Neural crest cell (in vitro differentiated cells): Measurements from ENCODE around the gene RASAL1. TPM values are rescaled to one million over a fixed set of nuclear protein-coding genes. Genes with fewer than 3 reads are reported as not detected.

Source experiments
- DNase-seq: peaks from one replicate; pipeline ENCODE4 v3.0.0; 2021; ENCODE audit warnings: low read depth, mixed read lengths, low spot score
- H3K27ac Mint-ChIP-seq: one replicate; pipeline ENCODE4 v1.8.0; 2021; ENCODE audit warnings: mild to moderate bottlenecking, mixed read lengths; ENCODE audit not compliant: unreplicated experiment
- H3K27me3 Mint-ChIP-seq: 2 replicates; pipeline ENCODE4 v1.8.0; 2021; ENCODE audit warnings: low read depth, mild to moderate bottlenecking, mixed read lengths
- H3K36me3 Mint-ChIP-seq: 2 replicates; pipeline ENCODE4 v1.8.0; 2021; ENCODE audit warnings: low read depth, mild to moderate bottlenecking, mixed read lengths
- H3K4me1 Mint-ChIP-seq: 2 replicates; pipeline ENCODE4 v1.8.0; 2021; ENCODE audit warnings: mixed read lengths
- H3K4me3 Mint-ChIP-seq: one replicate; pipeline ENCODE4 v1.8.0; 2021; ENCODE audit warnings: mild to moderate bottlenecking, mixed read lengths
- H3K9me3 Mint-ChIP-seq: 2 replicates; pipeline ENCODE4 v1.8.0; 2021; ENCODE audit warnings: mixed read lengths
- total RNA-seq: library from RNA; stranded (reverse); gene quantifications from 2 replicates; pipeline ENCODE4 v1.2.1, GENCODE V29; 2021
- TF ChIP-seq, protein P1 (sequence below): fragments of 200-600 bp; sonication (generic); conservative IDR thresholded peaks from 2 replicates; pipeline ENCODE4 v1.5.0; 2021; ENCODE audit warnings: antibody characterized with exemption, mild to moderate bottlenecking

RASAL1 gene
- total RNA-seq, 1 donor from 2014 or later: not detected

DNA sequence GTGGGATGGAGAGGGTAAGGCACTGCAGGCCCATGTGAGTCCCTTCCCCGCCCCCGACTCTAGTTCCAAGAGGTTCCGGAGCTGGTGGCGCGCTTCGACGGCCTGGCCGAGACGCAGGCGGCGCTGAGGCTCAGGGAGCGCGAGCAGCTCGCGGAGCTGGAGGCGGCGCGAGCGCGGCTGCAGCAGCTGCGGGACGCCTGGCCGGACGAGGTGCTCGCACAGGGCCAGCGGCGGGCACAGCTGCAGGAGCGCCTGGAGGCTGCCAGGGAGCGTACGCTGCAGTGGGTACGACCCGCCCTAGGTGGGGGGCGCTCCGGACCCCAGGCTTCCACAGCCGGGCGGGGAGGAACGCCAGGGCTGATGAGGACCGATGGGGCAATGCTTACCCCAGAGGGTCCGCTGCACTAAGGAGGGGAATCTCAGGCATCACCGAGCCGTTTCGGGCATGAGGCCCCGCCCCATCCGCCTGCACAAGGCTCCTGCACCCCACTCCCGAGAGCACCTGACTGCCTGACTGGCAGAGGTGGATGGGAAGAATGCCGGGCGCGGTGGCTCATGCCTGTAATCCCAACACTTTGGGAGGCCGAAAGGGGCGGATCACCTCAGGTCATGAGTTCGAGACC lies 18.9 kb upstream of the RASAL1 start:
- no peak overlapping the region for H3K4me3 Mint-ChIP-seq
- peaks cover 69% of the 10 kb centered on the region for H3K27me3 Mint-ChIP-seq

DNA sequence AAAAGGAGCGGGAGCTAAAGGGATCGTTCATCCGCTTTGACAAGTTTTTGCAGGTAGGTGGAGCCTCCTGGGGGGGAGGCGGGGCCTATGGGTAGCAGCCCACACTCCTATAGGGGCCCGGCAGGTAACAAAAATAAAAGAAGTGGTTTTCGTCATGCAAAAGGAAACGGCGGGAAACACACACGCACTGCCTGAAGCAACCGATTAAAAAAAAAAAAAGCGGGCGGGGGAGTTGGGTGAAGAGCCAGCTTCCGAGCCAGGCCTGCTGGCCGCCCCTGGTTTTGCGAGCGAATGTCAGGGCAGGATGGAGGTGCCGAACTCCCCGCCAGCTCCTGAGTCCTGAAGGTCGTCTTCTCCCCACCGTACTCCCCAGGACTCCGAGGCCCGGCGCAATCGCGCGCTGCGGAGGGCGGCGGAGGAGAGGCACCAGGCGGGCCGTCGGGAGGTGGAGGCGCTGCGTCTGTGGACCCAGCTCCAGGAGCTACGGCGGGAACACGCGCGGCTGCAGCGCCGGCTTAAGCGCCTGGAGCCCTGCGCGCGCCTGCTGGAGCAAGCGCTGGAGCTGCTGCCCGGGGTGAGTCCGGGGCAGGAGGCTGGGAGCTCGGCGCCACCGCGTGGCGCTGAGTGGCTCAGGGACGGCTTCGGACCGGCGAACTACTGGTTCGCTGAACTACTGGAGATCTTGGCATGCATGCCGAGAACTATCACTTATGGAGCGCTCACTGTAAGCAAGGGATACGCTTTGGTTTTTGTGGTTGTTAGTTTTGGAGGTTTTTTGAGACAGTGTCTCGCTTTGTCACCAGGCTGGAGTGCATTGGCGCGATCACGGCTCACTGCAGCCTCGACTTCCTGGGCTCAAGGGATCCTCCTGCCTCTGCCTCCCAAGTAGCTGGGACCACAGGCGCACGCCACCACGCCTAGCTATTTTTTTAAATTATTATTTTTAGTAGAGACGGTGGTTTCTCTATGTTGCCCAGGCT lies 17.6 kb upstream of the RASAL1 start:
- Mint-ChIP-seq H3K27ac (no peak overlapping the region), H3K4me1 (peaks cover 18% of the 10 kb centered on the region), H3K36me3 (peaks cover 3% of the 10 kb centered on the region), H3K9me3 (no peaks in the 10 kb centered on the region), H3K4me3 (peak overlapping the region; percentile 64), H3K27me3 (peaks cover 71% of the 10 kb centered on the region)
- TF ChIP-seq, protein P1, sequence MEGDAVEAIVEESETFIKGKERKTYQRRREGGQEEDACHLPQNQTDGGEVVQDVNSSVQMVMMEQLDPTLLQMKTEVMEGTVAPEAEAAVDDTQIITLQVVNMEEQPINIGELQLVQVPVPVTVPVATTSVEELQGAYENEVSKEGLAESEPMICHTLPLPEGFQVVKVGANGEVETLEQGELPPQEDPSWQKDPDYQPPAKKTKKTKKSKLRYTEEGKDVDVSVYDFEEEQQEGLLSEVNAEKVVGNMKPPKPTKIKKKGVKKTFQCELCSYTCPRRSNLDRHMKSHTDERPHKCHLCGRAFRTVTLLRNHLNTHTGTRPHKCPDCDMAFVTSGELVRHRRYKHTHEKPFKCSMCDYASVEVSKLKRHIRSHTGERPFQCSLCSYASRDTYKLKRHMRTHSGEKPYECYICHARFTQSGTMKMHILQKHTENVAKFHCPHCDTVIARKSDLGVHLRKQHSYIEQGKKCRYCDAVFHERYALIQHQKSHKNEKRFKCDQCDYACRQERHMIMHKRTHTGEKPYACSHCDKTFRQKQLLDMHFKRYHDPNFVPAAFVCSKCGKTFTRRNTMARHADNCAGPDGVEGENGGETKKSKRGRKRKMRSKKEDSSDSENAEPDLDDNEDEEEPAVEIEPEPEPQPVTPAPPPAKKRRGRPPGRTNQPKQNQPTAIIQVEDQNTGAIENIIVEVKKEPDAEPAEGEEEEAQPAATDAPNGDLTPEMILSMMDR: peak; percentile 56
- peak; percentile 57 for DNase-seq

More for the DNA sequence above, 18.9 kb upstream of the RASAL1 start:
- Mint-ChIP-seq H3K27ac (no peak overlapping the region), H3K36me3 (peaks cover 3% of the 10 kb centered on the region), H3K9me3 (no peaks in the 10 kb centered on the region), H3K4me1 (peaks cover 17% of the 10 kb centered on the region)
- TF ChIP-seq, protein P1: no peak
- DNase-seq: no peak

DNA sequence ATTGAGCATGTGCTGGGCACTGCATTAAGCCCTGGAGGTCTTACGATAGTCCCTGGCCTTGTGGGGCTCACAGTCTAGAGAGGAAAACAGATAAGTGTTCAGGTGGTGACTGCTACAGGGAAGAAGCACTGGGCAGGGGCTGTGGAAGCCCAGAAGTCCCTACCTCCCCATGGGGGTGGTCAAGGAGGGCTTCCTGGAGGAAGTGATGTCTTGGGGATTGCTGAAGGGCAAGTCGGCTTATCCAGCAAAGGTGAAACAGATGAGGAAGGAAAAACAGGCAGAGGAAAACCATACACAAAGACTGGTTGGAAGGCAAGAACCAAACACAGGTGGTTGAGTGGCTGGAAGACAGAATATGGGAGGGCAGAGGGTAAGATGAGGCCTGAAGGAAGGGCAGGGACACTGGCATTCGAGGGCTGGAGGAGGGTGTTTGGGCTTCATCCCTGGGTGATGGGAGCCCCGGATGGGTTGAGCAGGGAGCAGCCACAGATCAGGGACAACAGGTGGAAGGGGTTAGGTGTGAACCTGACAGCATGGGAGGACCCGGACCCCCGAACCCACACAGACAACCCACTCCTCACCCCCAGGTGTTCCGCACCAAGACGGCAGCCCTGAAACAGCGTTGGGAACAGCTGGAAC lies 16.8 kb upstream of the RASAL1 start:
- Mint-ChIP-seq H3K36me3 (peaks cover 3% of the 10 kb centered on the region), H3K4me1 (peaks cover 18% of the 10 kb centered on the region), H3K4me3 (peak overlapping the region; percentile 64)

DNA sequence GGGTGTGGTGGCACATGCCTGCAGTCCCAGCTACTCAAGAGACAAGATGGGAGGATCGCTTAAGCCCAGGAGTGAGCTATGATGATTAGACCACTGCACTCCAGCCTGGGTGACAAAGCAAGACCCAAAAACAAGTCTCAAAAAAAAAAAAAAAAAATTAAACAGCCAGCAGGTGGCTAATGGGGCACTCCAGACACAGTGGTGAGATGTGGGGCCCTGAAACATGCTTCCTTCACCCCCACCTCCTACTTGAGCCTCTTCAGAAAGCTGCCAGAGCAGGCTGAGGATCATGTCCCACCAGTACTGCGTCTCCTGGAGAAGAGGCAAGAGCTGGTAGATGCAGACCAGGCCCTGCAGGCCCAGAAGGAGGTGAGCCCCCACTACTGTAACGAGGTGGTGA lies 16.1 kb upstream of the RASAL1 start:
- peaks cover 18% of the 10 kb centered on the region for H3K4me1 Mint-ChIP-seq
- H3K9me3 Mint-ChIP-seq: peaks cover 5% of the 10 kb centered on the region
- H3K27me3 Mint-ChIP-seq: peaks cover 71% of the 10 kb centered on the region
- TF ChIP-seq, protein P1: no peak
- H3K4me3 Mint-ChIP-seq: no peak overlapping the region
- DNase-seq: no peak
- no peaks in the 10 kb centered on the region for H3K36me3 Mint-ChIP-seq
- H3K27ac Mint-ChIP-seq: no peak overlapping the region

More for the DNA sequence above, 16.8 kb upstream of the RASAL1 start:
- no peak for DNase-seq
- Mint-ChIP-seq H3K27ac (peak overlapping the region; percentile 43), H3K9me3 (peaks cover 2% of the 10 kb centered on the region), H3K27me3 (peaks cover 73% of the 10 kb centered on the region)
- TF ChIP-seq, protein P1: no peak

DNA sequence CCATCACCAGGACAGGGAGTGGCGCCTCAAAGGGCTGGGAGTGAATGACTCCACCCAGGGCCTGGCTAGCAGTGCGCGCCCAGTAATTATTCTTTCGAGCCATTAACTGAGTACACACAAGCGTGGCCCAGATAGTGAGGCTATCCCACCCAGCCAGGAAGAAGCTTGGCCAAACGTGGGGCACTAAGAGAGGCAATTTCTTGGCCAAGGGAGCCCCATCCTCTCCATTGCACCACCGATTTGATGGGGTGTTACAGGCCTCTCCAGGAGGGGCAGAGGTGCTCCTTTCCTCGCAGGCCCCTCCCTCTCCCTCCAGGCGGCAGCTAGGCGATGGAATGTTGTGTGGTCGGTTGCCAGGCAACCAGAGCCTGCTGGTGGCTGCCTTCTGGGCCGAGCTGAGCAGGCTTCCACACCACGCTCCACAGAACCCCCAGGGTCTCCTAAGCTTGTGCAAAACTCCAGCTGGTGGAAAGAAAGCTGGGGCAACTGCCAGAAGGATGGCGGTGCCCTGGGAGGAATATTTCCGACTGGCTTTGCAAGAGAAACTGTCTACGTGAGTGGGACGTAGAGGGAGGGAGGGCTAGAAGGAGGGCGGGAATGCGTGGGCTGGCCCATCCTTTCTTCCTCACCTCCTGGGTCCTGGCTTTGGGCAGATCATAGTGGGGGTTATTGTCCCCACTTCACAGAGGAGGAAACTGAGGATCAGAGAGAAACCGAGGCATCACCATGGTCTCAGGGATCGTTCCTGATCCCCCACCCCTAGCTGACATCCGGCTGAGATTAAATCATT lies 14.0 kb upstream of the RASAL1 start, which contains the start of gene CFAP73:
TSS of gene CFAP73 (plus strand) at position 364 of the 790 bp plus-strand sequence. CDS start at position 498, 134 bp downstream.
- peak within 1 kb of the TSS; percentile 87 for H3K27ac Mint-ChIP-seq
- TF ChIP-seq, protein P1: no peak
- peaks cover 18% of the 10 kb centered on the region for H3K4me1 Mint-ChIP-seq
- H3K4me3 Mint-ChIP-seq: no peak within 1 kb of the TSS
- peaks cover 5% of the 10 kb centered on the region for H3K9me3 Mint-ChIP-seq
- peak; percentile 70 for DNase-seq
- peaks cover 56% of the 10 kb centered on the region for H3K27me3 Mint-ChIP-seq
- no peaks in the 10 kb centered on the region for H3K36me3 Mint-ChIP-seq
